DND-41 (cell line): ENCODE data around the gene MARCHF9.

Experiments used
- ATAC-seq: fragments of 200-7000 bp; cut with Tn5 transposase; 3 replicates; pipeline ENCODE4 v1.9.1; 2021; ENCODE audit warnings: low read depth; ENCODE audit not compliant: insufficient read depth
- DNase-seq: peaks from one replicate; pipeline ENCODE4 v3.0.0-alpha.2; 2020
- H2AFZ ChIP-seq: 2 replicates; pipeline ENCODE4 v1.6.0; 2012; ENCODE audit warnings: low read depth, low read length
- H3K27ac ChIP-seq: 2 replicates; pipeline ENCODE4 v1.5.1; 2012; ENCODE audit warnings: low read length, inconsistent platforms
- H3K27me3 ChIP-seq: fragments of 200-600 bp; sonication (generic); 2 replicates; pipeline ENCODE4 v1.6.0; 2012; ENCODE audit warnings: low read length, mild to moderate bottlenecking, inconsistent platforms; ENCODE audit not compliant: insufficient read depth, poor library complexity
- H3K36me3 ChIP-seq: 2 replicates; pipeline ENCODE4 v1.5.1; 2012; ENCODE audit warnings: low read length, inconsistent platforms; ENCODE audit not compliant: insufficient read depth
- H3K4me1 ChIP-seq: 2 replicates; pipeline ENCODE4 v1.5.1; 2012; ENCODE audit warnings: mild to moderate bottlenecking, low read length; ENCODE audit not compliant: insufficient read depth
- H3K4me2 ChIP-seq: 2 replicates; pipeline ENCODE4 v1.6.0; 2012; ENCODE audit warnings: mild to moderate bottlenecking, moderate library complexity, low read length, inconsistent platforms; ENCODE audit not compliant: insufficient read depth
- H3K4me3 ChIP-seq, 2 experiments: fragments of 200-600 bp in 1 of 2; shearing (Covaris generic) in 1 of 2; 2 replicates each; pipeline ENCODE4 v1.5.1; 2012 to 2016; ENCODE audit warnings: inconsistent platforms in 2 of 2, low read length in 2 of 2, mild to moderate bottlenecking in 2 of 2, low read depth in 1 of 2, moderate library complexity in 1 of 2
- H3K79me2 ChIP-seq: 2 replicates; pipeline ENCODE4 v1.6.0; 2012; ENCODE audit warnings: low read length, inconsistent platforms; ENCODE audit not compliant: insufficient read depth
- H3K9ac ChIP-seq: 2 replicates; pipeline ENCODE4 v1.6.0; 2012; ENCODE audit warnings: low read depth, mild to moderate bottlenecking, inconsistent platforms, low read length, moderate library complexity
- H3K9me3 ChIP-seq: 2 replicates; pipeline ENCODE4 v1.5.1; 2012; ENCODE audit warnings: low read length, moderate library complexity, mild to moderate bottlenecking, inconsistent platforms; ENCODE audit not compliant: insufficient read depth, severe bottlenecking
- H4K20me1 ChIP-seq: 2 replicates; pipeline ENCODE4 v1.6.0; 2012; ENCODE audit warnings: low read length; ENCODE audit not compliant: insufficient read depth
- CTCF ChIP-seq: IDR thresholded peaks from 2 replicates; pipeline ENCODE4 v1.5.1; 2012; ENCODE audit warnings: borderline replicate concordance, low read length, moderate library complexity, mild to moderate bottlenecking; ENCODE audit not compliant: poor library complexity, severe bottlenecking; ENCODE audit errors: extremely low read depth
- EZH2 ChIP-seq: IDR thresholded peaks from 3 replicates; pipeline ENCODE4 v1.6.1; 2012; ENCODE audit warnings: borderline replicate concordance, low read depth, mild to moderate bottlenecking, moderate library complexity, low read length, inconsistent platforms; ENCODE audit not compliant: severe bottlenecking

Gene MARCHF9

GRCh38 chr12:57760347-57760982 is 5.6 kb downstream of the MARCHF9 start:
- no peak overlapping the region for H3K9ac ChIP-seq
- H2AFZ ChIP-seq: no peak overlapping the region
- DNase-seq (peak; percentile 43), ATAC-seq (no peak)
- H3K4me3 ChIP-seq: no peak overlapping the region
- peaks cover 15% of the 10 kb centered on the region for H3K79me2 ChIP-seq
- no peak overlapping the region for H3K4me2 ChIP-seq
- H4K20me1 ChIP-seq: peaks cover 40% of the 10 kb centered on the region
- TF ChIP-seq EZH2 (no peak), CTCF (no peak)
- H3K27ac ChIP-seq: no peak overlapping the region
- H3K27me3 ChIP-seq: no peaks in the 10 kb centered on the region
- H3K36me3 ChIP-seq: peaks cover 38% of the 10 kb centered on the region
- peaks cover 15% of the 10 kb centered on the region for H3K4me1 ChIP-seq
- no peaks in the 10 kb centered on the region for H3K9me3 ChIP-seq

GRCh38 chr12:57761391-57761998 is 6.6 kb downstream of the MARCHF9 start:
- TF ChIP-seq CTCF (no peak), EZH2 (no peak)
- H3K27ac ChIP-seq: no peak overlapping the region

GRCh38 chr12:57762463-57762862 is 7.6 kb downstream of the MARCHF9 start:
- Histone ChIP-seq H4K20me1 (peaks cover 32% of the 10 kb centered on the region), H3K4me2 (no peak overlapping the region), H3K4me3 (no peak overlapping the region), H3K9me3 (no peaks in the 10 kb centered on the region), H2AFZ (no peak overlapping the region), H3K79me2 (no peaks in the 10 kb centered on the region), H3K9ac (no peak overlapping the region), H3K36me3 (peaks cover 28% of the 10 kb centered on the region), H3K4me1 (no peaks in the 10 kb centered on the region), H3K27ac (no peak overlapping the region), H3K27me3 (no peaks in the 10 kb centered on the region)
- DNase-seq (no peak), ATAC-seq (no peak)
- TF ChIP-seq EZH2: no peak
- no peak for TF ChIP-seq CTCF

More at GRCh38 chr12:57761391-57761998, 6.6 kb downstream of the MARCHF9 start:
- Histone ChIP-seq H3K4me1 (peaks cover 6% of the 10 kb centered on the region), H3K9me3 (no peaks in the 10 kb centered on the region), H3K9ac (no peak overlapping the region), H3K79me2 (peaks cover 6% of the 10 kb centered on the region), H3K4me2 (no peak overlapping the region), H3K27me3 (no peaks in the 10 kb centered on the region), H2AFZ (no peak overlapping the region), H3K36me3 (peaks cover 35% of the 10 kb centered on the region), H4K20me1 (peaks cover 37% of the 10 kb centered on the region), H3K4me3 (no peak overlapping the region)
- ATAC-seq: no peak
- DNase-seq: no peak
